ENCODE results near the gene QPCTL. TPM values are rescaled to one million over a fixed set of nuclear protein-coding genes. Genes with fewer than 3 reads are reported as not detected.
"Not testable (repeated sequence)": the region's sequence is repeated elsewhere in the genome, so short reads cannot be mapped to it uniquely, and the experiment has no call there.

The QPCTL gene
- total RNA-seq, 4 donors from 2014 or later, result 5.4 to 16.3 (median 12.5) TPM

- Histone ChIP-seq H3K36me3 (no peaks in the 10 kb centered on the region), H3K4me3 (replicated peaks in 1 of 3) (no peak overlapping the region), H3K4me1 (no peaks in the 10 kb centered on the region), H3K27ac (no peak overlapping the region), H3K9me3 (no peaks in the 10 kb centered on the region), H3K27me3 (no peaks in the 10 kb centered on the region)
- intact Hi-C loops (cut with DNase I), result no loop called here
- no peak for TF ChIP-seq POLR2A (IDR thresholded peaks at IDR 0.05)
- TF ChIP-seq CTCF (IDR thresholded peaks at IDR 0.05), result no peak
- 62 to 74% methylated on average over 4 of the region's 4 CpGs for WGBS, 2 donors
- no peak for DNase-seq
Measured at GRCh38 chr19:45742969-45743368, 50.5 kb downstream of the QPCTL start.

- no peak overlapping the region for H3K4me3 ChIP-seq (replicated peaks in 1 of 3)
- intact Hi-C loops (cut with DNase I), result no loop called here
- no peak for DNase-seq
- no peak overlapping the region for H3K27ac ChIP-seq
- H3K36me3 ChIP-seq, result no peaks in the 10 kb centered on the region
- no peaks in the 10 kb centered on the region for H3K27me3 ChIP-seq
- H3K4me1 ChIP-seq, result no peaks in the 10 kb centered on the region
- WGBS, 2 donors, result 83 to 85% methylated on average over 6 of the region's 6 CpGs
- H3K9me3 ChIP-seq, result no peaks in the 10 kb centered on the region
- TF ChIP-seq POLR2A (IDR thresholded peaks at IDR 0.05) (no peak), CTCF (IDR thresholded peaks at IDR 0.05) (no peak)
Measured at GRCh38 chr19:45745606-45746005, 53.1 kb downstream of the QPCTL start.

DNA sequence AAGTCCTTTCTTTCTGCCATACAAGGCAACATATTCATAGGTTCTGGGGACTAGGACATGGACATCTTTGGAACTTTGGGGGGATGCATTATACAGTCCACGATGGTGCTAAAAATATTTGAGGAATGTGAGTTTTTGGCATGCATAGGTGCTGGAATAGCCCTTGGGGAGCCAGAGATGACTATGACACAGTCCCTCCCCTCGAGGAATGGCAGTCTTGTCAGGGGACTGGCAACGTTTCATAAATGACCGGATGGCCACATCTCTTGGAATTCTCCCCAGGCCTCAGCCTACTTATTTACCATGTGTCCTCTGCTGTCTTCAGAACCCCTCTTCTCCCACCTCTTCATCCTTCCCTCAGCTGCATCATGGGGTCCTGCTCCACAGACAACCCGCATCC, 54.4 kb downstream of the QPCTL start:
- no peak for TF ChIP-seq CTCF (IDR thresholded peaks at IDR 0.05)
- TF ChIP-seq POLR2A (IDR thresholded peaks at IDR 0.05), result no peak
- no peaks in the 10 kb centered on the region for H3K4me1 ChIP-seq

DNA sequence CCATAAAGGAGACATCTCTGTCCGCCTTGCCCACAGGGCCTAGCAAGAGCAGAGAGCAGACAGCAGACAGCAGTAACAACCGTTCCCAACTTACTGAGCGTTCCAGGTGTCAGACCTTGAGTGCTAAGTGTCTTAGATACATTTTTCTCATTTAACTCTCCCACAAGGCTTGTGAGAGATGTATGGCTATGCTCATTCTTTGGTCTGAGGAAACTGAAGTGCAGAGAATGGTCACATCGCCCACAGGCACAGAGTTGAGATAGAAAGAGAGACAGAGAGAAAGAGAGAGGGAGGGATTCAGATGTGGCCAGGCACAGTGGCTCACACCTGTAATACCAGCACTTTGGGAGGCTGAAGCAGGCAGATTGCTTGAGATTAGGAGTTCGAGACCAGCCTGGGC, 55.0 kb downstream of the QPCTL start:
- H3K4me3 ChIP-seq (replicated peaks in 1 of 3), result no peak overlapping the region
- H3K27ac ChIP-seq, result no peak overlapping the region
- no peaks in the 10 kb centered on the region for H3K27me3 ChIP-seq
- no peaks in the 10 kb centered on the region for H3K4me1 ChIP-seq
- intact Hi-C loops (cut with DNase I), result no loop called here
- no peaks in the 10 kb centered on the region for H3K36me3 ChIP-seq
- no peaks in the 10 kb centered on the region for H3K9me3 ChIP-seq
- 80 to 93% methylated on average over 5 of the region's 5 CpGs for WGBS, 2 donors
- no peak for DNase-seq
- TF ChIP-seq CTCF (IDR thresholded peaks at IDR 0.05) (no peak), POLR2A (IDR thresholded peaks at IDR 0.05) (no peak)

More for the DNA sequence above, 54.4 kb downstream of the QPCTL start:
- intact Hi-C loops (cut with DNase I), result no loop called here
- no peak for DNase-seq
- no peaks in the 10 kb centered on the region for H3K9me3 ChIP-seq
- no peaks in the 10 kb centered on the region for H3K36me3 ChIP-seq
- H3K27me3 ChIP-seq, result no peaks in the 10 kb centered on the region
- no peak overlapping the region for H3K27ac ChIP-seq
- WGBS, 2 donors, result 69 to 76% methylated on average over 4 to 5 of the region's 5 CpGs
- H3K4me3 ChIP-seq (replicated peaks in 1 of 3), result no peak overlapping the region

DNA sequence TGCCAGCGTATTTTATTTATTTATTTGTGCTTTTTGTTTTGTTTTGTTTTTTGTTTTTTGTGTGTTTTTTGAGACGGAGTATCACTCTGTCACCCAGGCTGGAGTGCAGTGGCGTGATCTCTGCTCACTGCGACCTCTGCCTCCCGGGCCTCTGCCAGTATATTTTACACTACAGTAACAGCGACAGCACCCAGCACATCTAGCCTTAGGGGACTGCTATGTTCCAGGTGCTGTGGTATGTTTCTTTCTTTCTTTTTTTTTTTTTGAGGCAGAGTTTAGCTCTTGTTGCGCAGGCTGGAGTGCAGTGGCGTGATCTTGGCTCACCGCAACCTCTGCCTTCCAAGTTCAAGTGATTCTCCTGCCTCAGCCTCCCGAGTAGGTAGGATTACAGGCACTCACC, 59.0 kb downstream of the QPCTL start:
- H3K27me3 ChIP-seq; H3K4me3 ChIP-seq (replicated peaks in 1 of 3); H3K27ac ChIP-seq; DNase-seq; H3K4me1 ChIP-seq; intact Hi-C loops (cut with DNase I); H3K36me3 ChIP-seq; H3K9me3 ChIP-seq: not testable (repeated sequence)
- WGBS, 2 donors, result 91 to 92% methylated on average over 10 of the region's 10 CpGs

DNA sequence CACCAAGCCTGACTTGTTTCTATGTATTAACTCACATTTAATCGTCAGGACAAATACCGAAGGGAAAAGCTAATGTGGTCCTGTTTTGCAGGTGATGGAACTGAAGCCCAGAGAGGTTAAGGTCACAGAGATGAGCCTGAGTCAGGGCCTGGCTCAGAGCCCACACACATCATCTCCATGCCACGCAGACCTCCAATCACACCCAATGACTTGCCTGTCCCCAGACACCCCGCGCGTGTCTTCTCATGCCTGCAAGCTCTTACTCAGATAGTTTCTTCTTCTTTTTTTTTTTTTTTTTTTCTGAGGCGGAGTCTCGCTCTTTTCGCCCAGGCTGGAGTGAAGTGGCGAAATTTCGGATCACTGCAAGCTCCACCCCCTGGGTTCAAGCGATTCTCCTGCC, 60.2 kb downstream of the QPCTL start:
- Histone ChIP-seq H3K27ac (no peak overlapping the region), H3K9me3 (no peaks in the 10 kb centered on the region), H3K4me1 (no peaks in the 10 kb centered on the region), H3K36me3 (no peaks in the 10 kb centered on the region), H3K27me3 (no peaks in the 10 kb centered on the region), H3K4me3 (replicated peaks in 1 of 3) (no peak overlapping the region)
- DNase-seq, result no peak
- TF ChIP-seq POLR2A (IDR thresholded peaks at IDR 0.05) (no peak), CTCF (IDR thresholded peaks at IDR 0.05) (no peak)
- intact Hi-C loops (cut with DNase I), result no loop called here
- WGBS, 2 donors, result 95 to 96% methylated on average over 12 of the region's 12 CpGs

Measured in thyroid gland (tissue), 4 donors.